ENCODE measurements around the gene SMARCA4.

Gene SMARCA4

DNA sequence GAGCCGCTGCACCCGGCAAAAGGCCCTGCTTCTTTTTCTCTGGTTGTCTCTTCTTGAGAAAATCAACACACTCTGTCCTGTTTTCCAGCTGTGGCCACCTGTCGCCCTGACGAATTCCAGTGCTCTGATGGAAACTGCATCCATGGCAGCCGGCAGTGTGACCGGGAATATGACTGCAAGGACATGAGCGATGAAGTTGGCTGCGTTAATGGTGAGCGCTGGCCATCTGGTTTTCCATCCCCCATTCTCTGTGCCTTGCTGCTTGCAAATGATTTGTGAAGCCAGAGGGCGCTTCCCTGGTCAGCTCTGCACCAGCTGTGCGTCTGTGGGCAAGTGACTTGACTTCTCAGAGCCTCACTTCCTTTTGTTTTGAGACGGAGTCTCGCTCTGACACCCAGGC lies 145.6 kb downstream of the SMARCA4 start:
- no peak for DNase-seq

DNA sequence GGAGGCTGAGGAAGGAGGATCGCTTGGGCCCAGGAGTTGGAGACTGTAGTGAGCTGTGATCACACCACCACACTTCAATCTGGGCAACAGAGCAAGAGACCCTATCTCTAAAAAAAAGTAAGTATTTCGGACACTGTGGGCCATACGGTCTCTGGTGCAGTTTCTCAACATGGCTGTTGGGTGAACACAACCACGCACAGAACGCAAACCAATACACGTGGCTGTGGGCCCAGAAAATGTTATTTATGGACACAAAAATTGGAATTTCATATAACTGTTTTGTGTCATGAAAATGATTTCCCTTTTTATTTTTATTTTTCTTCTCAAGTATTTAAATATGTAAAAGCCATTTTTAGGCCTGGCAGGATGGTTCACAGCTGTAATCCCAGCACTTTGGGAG lies 147.9 kb downstream of the SMARCA4 start:
- DNase-seq = no peak

DNA sequence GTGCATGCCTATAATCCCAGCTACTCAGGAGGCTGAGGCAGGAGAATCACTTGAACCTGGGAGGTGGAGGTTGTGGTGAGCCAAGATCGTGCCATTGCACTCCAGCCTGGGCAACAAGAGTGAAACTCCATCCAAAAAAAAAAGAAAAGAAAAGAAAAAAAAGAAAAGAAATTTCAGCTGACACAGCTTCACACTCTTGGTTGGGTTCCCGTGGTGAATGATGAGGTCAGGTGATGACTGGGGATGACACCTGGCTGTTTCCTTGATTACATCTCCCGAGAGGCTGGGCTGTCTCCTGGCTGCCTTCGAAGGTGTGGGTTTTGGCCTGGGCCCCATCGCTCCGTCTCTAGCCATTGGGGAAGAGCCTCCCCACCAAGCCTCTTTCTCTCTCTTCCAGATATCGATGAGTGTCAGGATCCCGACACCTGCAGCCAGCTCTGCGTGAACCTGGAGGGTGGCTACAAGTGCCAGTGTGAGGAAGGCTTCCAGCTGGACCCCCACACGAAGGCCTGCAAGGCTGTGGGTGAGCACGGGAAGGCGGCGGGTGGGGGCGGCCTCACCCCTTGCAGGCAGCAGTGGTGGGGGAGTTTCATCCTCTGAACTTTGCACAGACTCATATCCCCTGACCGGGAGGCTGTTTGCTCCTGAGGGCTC lies 150.4 kb downstream of the SMARCA4 start:
- DNase-seq = no peak

DNA sequence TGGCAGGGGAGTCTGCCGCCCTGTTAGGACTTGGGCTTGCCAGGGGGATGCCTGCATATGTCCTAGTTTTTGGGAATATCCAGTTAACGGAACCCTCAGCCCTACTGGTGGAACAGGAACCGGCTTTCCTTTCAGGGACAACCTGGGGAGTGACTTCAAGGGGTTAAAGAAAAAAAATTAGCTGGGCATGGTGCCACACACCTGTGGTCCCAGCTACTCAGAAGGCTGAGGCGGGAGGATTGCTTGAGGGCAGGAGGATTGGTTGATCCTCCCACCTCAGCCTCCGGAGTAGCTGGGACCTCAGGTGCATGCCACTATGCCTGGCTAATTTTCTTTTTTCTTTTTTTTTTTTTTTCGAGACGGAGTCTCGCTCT lies 150.9 kb downstream of the SMARCA4 start:
- DNase-seq = no peak
